UCSD-AML1 (cell line): Measurements from ENCODE around the gene KIAA1328.

Source experiments
- DNase-seq: peaks from one replicate; lab custom pipeline; 2025; ENCODE audit not compliant: unreplicated experiment; lab: John Stamatoyannopoulos, UW

KIAA1328 gene

GRCh38 chr18:37249895-37250618 is 421.1 kb downstream of the KIAA1328 start:
- DNase-seq, result no peak

- DNase-seq, result no peak
These were observed 422.8 kb downstream of the KIAA1328 start for GRCh38 chr18:37251679-37252078.

GRCh38 chr18:37252342-37252741 is 423.4 kb downstream of the KIAA1328 start:
- no peak for DNase-seq

- DNase-seq, result no peak
These were observed 424.0 kb downstream of the KIAA1328 start for GRCh38 chr18:37252854-37253393.

GRCh38 chr18:37253394-37254235 is 424.7 kb downstream of the KIAA1328 start:
- no peak for DNase-seq

- no peak for DNase-seq
These were observed 425.4 kb downstream of the KIAA1328 start for GRCh38 chr18:37254236-37254754.

- DNase-seq, result no peak
These were observed 426.0 kb downstream of the KIAA1328 start for GRCh38 chr18:37254973-37255372.

- DNase-seq, result no peak
These were observed 429.2 kb downstream of the KIAA1328 start for GRCh38 chr18:37258131-37258530.

GRCh38 chr18:37258819-37259218 is 429.9 kb downstream of the KIAA1328 start:
- DNase-seq, result no peak

- no peak for DNase-seq
These were observed 430.8 kb downstream of the KIAA1328 start for GRCh38 chr18:37259711-37260110.

- DNase-seq, result no peak
These were observed 431.6 kb downstream of the KIAA1328 start for GRCh38 chr18:37260367-37261093.

GRCh38 chr18:37261246-37261840 is 432.4 kb downstream of the KIAA1328 start:
- no peak for DNase-seq

- DNase-seq, result no peak
These were observed 433.1 kb downstream of the KIAA1328 start for GRCh38 chr18:37261988-37262387.

- no peak for DNase-seq
These were observed 436.0 kb downstream of the KIAA1328 start for GRCh38 chr18:37264956-37265355.

GRCh38 chr18:37265382-37265781 is 436.5 kb downstream of the KIAA1328 start:
- DNase-seq, result no peak

GRCh38 chr18:37266290-37266689 is 437.4 kb downstream of the KIAA1328 start:
- DNase-seq, result no peak

- DNase-seq, result peak; percentile 41
These were observed 441.2 kb downstream of the KIAA1328 start for GRCh38 chr18:37270038-37270665.

- DNase-seq, result no peak
These were observed 441.7 kb downstream of the KIAA1328 start for GRCh38 chr18:37270666-37271052.

- DNase-seq, result no peak
These were observed 443.3 kb downstream of the KIAA1328 start for GRCh38 chr18:37272226-37272625.

GRCh38 chr18:37272841-37273240 is 443.9 kb downstream of the KIAA1328 start:
- no peak for DNase-seq
